GM18858 (cell line): ENCODE results near the gene SERPINB10.
"Not testable (repeated sequence)": the region's sequence is repeated elsewhere in the genome, so short reads cannot be mapped to it uniquely, and the experiment has no call there.

Experiments used
- ATAC-seq: cut with Tn5 transposase; IDR thresholded peaks from one replicate; pipeline ENCODE4 v1.9.1; 2021; ENCODE audit not compliant: unreplicated experiment

SERPINB10 gene

GRCh38 chr18:63890237-63890949, 17.4 kb upstream of the SERPINB10 start:
- no peak for ATAC-seq

- ATAC-seq = peak; percentile 65
Measured at GRCh38 chr18:63890950-63891304, 16.8 kb upstream of the SERPINB10 start.

- ATAC-seq = no peak
Measured at GRCh38 chr18:63892566-63892965, 15.2 kb upstream of the SERPINB10 start.

- no peak for ATAC-seq
Measured at GRCh38 chr18:63894106-63894772, 13.5 kb upstream of the SERPINB10 start.

GRCh38 chr18:63895190-63895589, 12.6 kb upstream of the SERPINB10 start:
- ATAC-seq = no peak

GRCh38 chr18:63897072-63897471, 10.7 kb upstream of the SERPINB10 start:
- no peak for ATAC-seq

- ATAC-seq = no peak
Measured at GRCh38 chr18:63899206-63899605, 8.6 kb upstream of the SERPINB10 start.

GRCh38 chr18:63903851-63904570, 3.7 kb upstream of the SERPINB10 start:
- ATAC-seq = no peak

- ATAC-seq = no peak
Measured at GRCh38 chr18:63904694-63905093, 3.1 kb upstream of the SERPINB10 start.

GRCh38 chr18:63905361-63905760, 2.4 kb upstream of the SERPINB10 start:
- no peak for ATAC-seq

GRCh38 chr18:63906056-63906455, 1.7 kb upstream of the SERPINB10 start:
- ATAC-seq = no peak

- no peak for ATAC-seq
Measured at GRCh38 chr18:63908858-63909257, 1.1 kb downstream of the SERPINB10 start.

- ATAC-seq = peak; percentile 57
Measured at GRCh38 chr18:63909870-63910269, 2.1 kb downstream of the SERPINB10 start.

- ATAC-seq = no peak
Measured at GRCh38 chr18:63917817-63918216, 10.1 kb downstream of the SERPINB10 start.

- no peak for ATAC-seq
Measured at GRCh38 chr18:63922049-63922448, 14.3 kb downstream of the SERPINB10 start.

GRCh38 chr18:63924551-63924950, 16.8 kb downstream of the SERPINB10 start:
- no peak for ATAC-seq

- ATAC-seq = no peak
Measured at GRCh38 chr18:63928331-63928730, 20.6 kb downstream of the SERPINB10 start.

GRCh38 chr18:63929369-63929768, 21.6 kb downstream of the SERPINB10 start:
- ATAC-seq = not testable (repeated sequence)

GRCh38 chr18:63930773-63931354, 23.1 kb downstream of the SERPINB10 start:
- ATAC-seq = no peak

- ATAC-seq = peak; percentile 92
Measured at GRCh38 chr18:63936156-63936931, 28.6 kb downstream of the SERPINB10 start.

- ATAC-seq = peak; percentile 22
Measured at GRCh38 chr18:63936932-63937393, 29.2 kb downstream of the SERPINB10 start.
